HepG2 (cell line): ENCODE measurements around the gene LMTK2. TPM values are rescaled to one million over a fixed set of nuclear protein-coding genes. Genes with fewer than 3 reads are reported as not detected.

Experiments
- ATAC-seq: fragments of 200-7000 bp; cut with Tn5 transposase; 3 replicates; pipeline ENCODE4 v1.9.1; 2020; ENCODE audit warnings: mild to moderate bottlenecking, moderate library complexity
- BruUV-seq: library from RNA; stranded (reverse); fragments of 400-500 nt; replicated peaks from 2 replicates; lab custom pipeline; 2021; lab: Mats Ljungman, UMichigan
- CTCF ChIA-PET: fragments of 300-600 bp; formaldehyde crosslinking; extraction: SDS; loops from one replicate; lab custom pipeline; 2021; ENCODE audit warnings: low total read pairs, inconsistent platforms, low intra/inter-chr PET ratio; lab: Yijun Ruan, JAX
- POLR2A ChIA-PET: fragments of 350-600 bp; sonication (Branson Sonifier 250); formaldehyde crosslinking; loops from one replicate; lab custom pipeline; 2020; ENCODE audit warnings: antibody characterized with exemption, inconsistent platforms; lab: Yijun Ruan, JAX
- DNase-seq: peaks from one replicate; pipeline ENCODE4 v3.0.0-alpha.2; 2015; ENCODE audit warnings: low spot score
- FAIRE-seq: peaks from 3 replicates; lab custom pipeline; 2011; peaks lifted over from hg19 to GRCh38; lab: Jason Lieb, UNC
- H2AFZ ChIP-seq: one replicate; pipeline ENCODE4 v1.6.1; 2011; ENCODE audit warnings: low read length, inconsistent platforms
- H3K27ac ChIP-seq: fragments of 300-600 bp; 3 replicates; pipeline ENCODE4 v1.8.0; 2011; ENCODE audit warnings: mixed run types, mild to moderate bottlenecking, mixed read lengths, low read length, inconsistent platforms; ENCODE audit not compliant: insufficient read depth; ENCODE audit errors: extremely low read length
- H3K27me3 ChIP-seq, 2 experiments: fragments of 200-600 bp in 1 of 2; 2 replicates in 1 of 2; 3 replicates in 1 of 2; pipeline versions ENCODE4 v1.6.0 to v1.8.0; 2011; ENCODE audit warnings: low read length in 2 of 2, mild to moderate bottlenecking in 2 of 2, moderate library complexity in 2 of 2, inconsistent platforms in 1 of 2; ENCODE audit not compliant: insufficient read depth in 2 of 2, control insufficient read depth in 1 of 2
- H3K36me3 ChIP-seq, 2 experiments: fragments of 200-600 bp in 1 of 2; replicated peaks in 1 of 2; 2 replicates in 1 of 2; 3 replicates in 1 of 2; pipeline versions ENCODE4 v1.5.1 to v1.8.0; 2011; ENCODE audit warnings: low read length in 2 of 2, inconsistent platforms in 1 of 2; ENCODE audit not compliant: insufficient read depth in 2 of 2, control insufficient read depth in 1 of 2
- H3K4me1 ChIP-seq: 2 replicates; pipeline ENCODE4 v1.5.1; 2012; ENCODE audit warnings: low read length, inconsistent platforms; ENCODE audit not compliant: insufficient read depth
- H3K4me2 ChIP-seq: 2 replicates; pipeline ENCODE4 v1.6.0; 2011; ENCODE audit warnings: low read depth, low read length, inconsistent platforms
- H3K4me3 ChIP-seq, 3 experiments: fragments of 200-600 bp in 1 of 3; sonication (generic), shearing (Covaris generic) in 1 of 3; replicated peaks in 1 of 3; 2 replicates each; pipeline ENCODE4 v1.5.1; 2011 to 2016; ENCODE audit warnings: low read length in 3 of 3, inconsistent platforms in 2 of 3, low read depth in 2 of 3, mild to moderate bottlenecking in 2 of 3, control low read depth in 1 of 3, mixed read lengths in 1 of 3; ENCODE audit not compliant: insufficient read depth in 1 of 3
- H3K79me2 ChIP-seq: one replicate; pipeline ENCODE4 v1.6.1; 2011; ENCODE audit warnings: low read length, inconsistent platforms; ENCODE audit not compliant: insufficient read depth
- H3K9ac ChIP-seq: 2 replicates; pipeline ENCODE4 v1.6.0; 2011; ENCODE audit warnings: mild to moderate bottlenecking, low read depth, low read length, inconsistent platforms; ENCODE audit not compliant: insufficient read depth
- H3K9me3 ChIP-seq: 2 replicates; pipeline ENCODE4 v1.5.1; 2012; ENCODE audit warnings: mild to moderate bottlenecking, low read length
- H4K20me1 ChIP-seq: 2 replicates; pipeline ENCODE4 v1.6.0; 2011; ENCODE audit warnings: inconsistent platforms, mild to moderate bottlenecking, low read length, moderate library complexity; ENCODE audit not compliant: insufficient read depth
- HOXA3 ChIP-seq: sonication (generic); formaldehyde crosslinking; IDR thresholded peaks from 2 replicates; pipeline ENCODE4 v1.5.0; 2020; ENCODE audit warnings: missing genetic modification reagents
- PAWR ChIP-seq: sonication (generic); formaldehyde crosslinking; IDR thresholded peaks from 2 replicates; pipeline ENCODE4 v1.4.0; 2020; ENCODE audit warnings: missing genetic modification reagents, mild to moderate bottlenecking, borderline replicate concordance
- PCBP1 ChIP-seq: fragments of 200-400 bp; formaldehyde crosslinking; IDR thresholded peaks from 2 replicates; pipeline ENCODE4 v1.6.1; 2017; ENCODE audit warnings: mild to moderate bottlenecking, low read depth, low read length, borderline replicate concordance
- ZNF230 ChIP-seq: sonication (generic); formaldehyde crosslinking; IDR thresholded peaks from 2 replicates; pipeline ENCODE4 v1.4.0; 2020; ENCODE audit warnings: mild to moderate bottlenecking, missing genetic modification reagents
- ZNF574 ChIP-seq: sonication (generic); formaldehyde crosslinking; IDR thresholded peaks from 2 replicates; pipeline ENCODE4 v1.4.0; 2020; ENCODE audit warnings: missing genetic modification reagents
- ZNF652 ChIP-seq: IDR thresholded peaks from 2 replicates; pipeline ENCODE4 v1.6.1; 2016; ENCODE audit warnings: low read depth, borderline replicate concordance
- ZNF687 ChIP-seq: sonication (generic); formaldehyde crosslinking; IDR thresholded peaks from 2 replicates; pipeline ENCODE4 v1.5.1; 2020; ENCODE audit warnings: mild to moderate bottlenecking, missing genetic modification reagents, moderate library complexity
- ZNF770 ChIP-seq: sonication (generic); formaldehyde crosslinking; IDR thresholded peaks from 2 replicates; pipeline ENCODE4 v1.5.0; 2020; ENCODE audit warnings: mild to moderate bottlenecking, missing genetic modification reagents
- ZNF83 ChIP-seq: sonication (generic); formaldehyde crosslinking; IDR thresholded peaks from 2 replicates; pipeline ENCODE4 v1.4.0; 2020; ENCODE audit warnings: missing genetic modification reagents, mild to moderate bottlenecking, borderline replicate concordance
- ZNF839 ChIP-seq: sonication (generic); formaldehyde crosslinking; IDR thresholded peaks from 2 replicates; pipeline ENCODE4 v1.4.0; 2020; ENCODE audit warnings: missing genetic modification reagents, mild to moderate bottlenecking, borderline replicate concordance
- WGBS: methylation state at CpG from one replicate; pipeline ENCODE4 v1.1.6; 2017; ENCODE audit warnings: low lambda C conversion rate; 5-methylcytosine and 5-hydroxymethylcytosine counted together
- in situ Hi-C: cut with HindIII; loops from 2 replicates; pipeline ENCODE4 v1.10.0; 2017; ENCODE audit warnings: low pct_unique_long_range_greater_than_20kb; ENCODE audit not compliant: extremely low pct_ligation_motif_present
- intact Hi-C: fragments of 100-400 bp; cut with micrococcal nuclease; formaldehyde crosslinking; loops from one replicate; pipeline ENCODE4 v1.10.0; 2022; ENCODE audit not compliant: unreplicated experiment
- polyA plus RNA-seq, 8 experiments: library from polyadenylated mRNA; depleted of rRNA in 3 of 8; stranded (reverse) in 7 of 8; unstranded in 1 of 8; fragments of >200 nt; fragmentation: Illumina TruSeq in 4 of 8; extraction: Trizol in 4 of 8; gene quantifications; 2 replicates each; pipeline versions ENCODE4 v1.2.1 to v1.2.3, GENCODE V29; 2011 to 2016; ENCODE audit warnings: low read depth in 4 of 8, missing spikeins in 1 of 8, mixed read lengths in 1 of 8; ENCODE audit not compliant: insufficient read depth in 1 of 8
- total RNA-seq, 5 experiments: library from RNA; depleted of rRNA; stranded (reverse); fragments of >200 nt; fragmentation: Illumina TruSeq; extraction: Trizol; gene quantifications; 2 replicates each; pipeline ENCODE4 v1.2.3, GENCODE V29; 2016; ENCODE audit warnings: low read depth in 1 of 5
- TF ChIP-seq, protein P1 (sequence below): sonication (generic); formaldehyde crosslinking; IDR thresholded peaks from 2 replicates; pipeline ENCODE4; 2020; ENCODE audit warnings: missing genetic modification reagents, mild to moderate bottlenecking, borderline replicate concordance

The LMTK2 gene
- total and polyA plus RNA-seq, 2 of the 13 experiments (the other 11 are each of a cell fraction or from before 2014, with no cell fraction given), result 9.5 to 11.7 TPM

GRCh38 chr7:98229991-98230745 is 123.5 kb downstream of the LMTK2 start:
- no peak overlapping the region for H3K27ac ChIP-seq
- FAIRE-seq, result no peak
- intact Hi-C loops (no loop called here), in situ Hi-C loops (no loop called here)
- no peaks in the 10 kb centered on the region for H4K20me1 ChIP-seq
- no peak overlapping the region for H3K9ac ChIP-seq
- 71% methylated on average over 10 of the region's 17 CpGs for WGBS
- H3K4me3 ChIP-seq, result no peak overlapping the region
- no peaks in the 10 kb centered on the region for H3K27me3 ChIP-seq
- no peaks in the 10 kb centered on the region for H3K79me2 ChIP-seq
- no peaks in the 10 kb centered on the region for H3K9me3 ChIP-seq
- peak; percentile 21 for DNase-seq
- BruUV-seq, result no TSS peak
- POLR2A ChIA-PET, result no interaction called here
- CTCF ChIA-PET, result no interaction called here
- H3K4me1 ChIP-seq, result peaks cover 38% of the 10 kb centered on the region
- no peak overlapping the region for H3K4me2 ChIP-seq
- ATAC-seq, result peak; percentile 41
- H2AFZ ChIP-seq, result no peak overlapping the region
- H3K36me3 ChIP-seq, result no peaks in the 10 kb centered on the region
- TF ChIP-seq ZNF839 (CRISPR knock-in tag) (no peak), ZNF770 (CRISPR knock-in tag) (peak; percentile 84), HOXA3 (no peak), ZNF574 (CRISPR knock-in tag) (no peak), ZNF687 (CRISPR knock-in tag) (peak; percentile 9; the same call in 1 of the 2 replicates), ZNF83 (no peak), PCBP1 (no peak), PAWR (no peak), ZNF652 (no peak), ZNF230 (no peak)
- TF ChIP-seq, protein P1, sequence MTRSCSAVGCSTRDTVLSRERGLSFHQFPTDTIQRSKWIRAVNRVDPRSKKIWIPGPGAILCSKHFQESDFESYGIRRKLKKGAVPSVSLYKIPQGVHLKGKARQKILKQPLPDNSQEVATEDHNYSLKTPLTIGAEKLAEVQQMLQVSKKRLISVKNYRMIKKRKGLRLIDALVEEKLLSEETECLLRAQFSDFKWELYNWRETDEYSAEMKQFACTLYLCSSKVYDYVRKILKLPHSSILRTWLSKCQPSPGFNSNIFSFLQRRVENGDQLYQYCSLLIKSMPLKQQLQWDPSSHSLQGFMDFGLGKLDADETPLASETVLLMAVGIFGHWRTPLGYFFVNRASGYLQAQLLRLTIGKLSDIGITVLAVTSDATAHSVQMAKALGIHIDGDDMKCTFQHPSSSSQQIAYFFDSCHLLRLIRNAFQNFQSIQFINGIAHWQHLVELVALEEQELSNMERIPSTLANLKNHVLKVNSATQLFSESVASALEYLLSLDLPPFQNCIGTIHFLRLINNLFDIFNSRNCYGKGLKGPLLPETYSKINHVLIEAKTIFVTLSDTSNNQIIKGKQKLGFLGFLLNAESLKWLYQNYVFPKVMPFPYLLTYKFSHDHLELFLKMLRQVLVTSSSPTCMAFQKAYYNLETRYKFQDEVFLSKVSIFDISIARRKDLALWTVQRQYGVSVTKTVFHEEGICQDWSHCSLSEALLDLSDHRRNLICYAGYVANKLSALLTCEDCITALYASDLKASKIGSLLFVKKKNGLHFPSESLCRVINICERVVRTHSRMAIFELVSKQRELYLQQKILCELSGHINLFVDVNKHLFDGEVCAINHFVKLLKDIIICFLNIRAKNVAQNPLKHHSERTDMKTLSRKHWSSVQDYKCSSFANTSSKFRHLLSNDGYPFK (CRISPR knock-in tag), result no peak
